Tibial artery (tissue), 4 donors: ENCODE data around the gene SMAD6.
A peak's percentile ranks its signal among the peaks of the same experiment; 100 is the strongest.

Source experiments
- DNase-seq, 2 donors: peaks; one replicate each; pipeline ENCODE4 v3.0.0-alpha.2; 2019
- H3K27ac ChIP-seq, 2 donors: fragments of 200-600 bp; sonication (generic) in 1 of 2; 1 replicate in 1 of 2; 2 replicates in 1 of 2; pipeline ENCODE4 v1.5.1; 2018 to 2019; ENCODE audit warnings: mild to moderate bottlenecking in 1 of 2
- H3K27me3 ChIP-seq, 2 donors: fragments of 200-600 bp; sonication (generic) in 1 of 2; one replicate each; pipeline versions ENCODE4 v1.5.1 to v1.6.0; 2016 to 2019
- H3K36me3 ChIP-seq, 3 donors: fragments of 200-600 bp; sonication (generic) in 2 of 3; one replicate each; pipeline ENCODE4 v1.5.1; 2016 to 2019; ENCODE audit warnings: mild to moderate bottlenecking in 2 of 3
- H3K4me1 ChIP-seq, 4 donors: fragments of 200-600 bp; sonication (generic) in 2 of 4; 1 replicate in 3 of 4; 2 replicates in 1 of 4; pipeline ENCODE4 v1.5.1; 2016 to 2019
- H3K4me3 ChIP-seq, 2 donors: fragments of 200-600 bp; sonication (generic) in 1 of 2; 1 replicate in 1 of 2; 2 replicates in 1 of 2; pipeline ENCODE4 v1.5.1; 2018 to 2019; ENCODE audit warnings: mild to moderate bottlenecking in 2 of 2
- H3K9me3 ChIP-seq, 3 donors: fragments of 200-600 bp; sonication (generic) in 1 of 3; one replicate each; pipeline ENCODE4 v1.5.1; 2016 to 2019
- CTCF ChIP-seq, 2 experiments: fragments of 200-600 bp in 1 of 2; fragments of 450-650 bp in 1 of 2; IDR thresholded peaks; one replicate each; pipeline ENCODE4 v1.5.1; 2017 to 2019; ENCODE audit warnings: antibody characterized with exemption in 2 of 2, mild to moderate bottlenecking in 1 of 2, moderate library complexity in 1 of 2
- intact Hi-C: fragments of 100-400 bp; cut with DNase I; formaldehyde crosslinking; loops from one replicate; pipeline ENCODE4 v1.15.0; 2023; ENCODE audit warnings: low total_unique reads

Gene SMAD6

GRCh38 chr15:66658855-66659254, 43.2 kb upstream of the SMAD6 start:
- no peak for TF ChIP-seq CTCF (IDR thresholded peaks at IDR 0.05)
- H3K27ac ChIP-seq, result no peak overlapping the region
- intact Hi-C loops, result no loop called here

GRCh38 chr15:66659384-66659783, 42.7 kb upstream of the SMAD6 start:
- H3K36me3 ChIP-seq, result no peaks in the 10 kb centered on the region
- no peaks in the 10 kb centered on the region for H3K27me3 ChIP-seq
- no peak for DNase-seq
- no peak for TF ChIP-seq CTCF (IDR thresholded peaks at IDR 0.05)
- no peak overlapping the region for H3K4me3 ChIP-seq
- H3K27ac ChIP-seq, result no peak overlapping the region
- H3K9me3 ChIP-seq, result no peaks in the 10 kb centered on the region
- peaks cover 0 to 12% (median 9%) of the 10 kb centered on the region in 4 donors for H3K4me1 ChIP-seq
- intact Hi-C loops, result no loop called here

More at GRCh38 chr15:66658855-66659254, 43.2 kb upstream of the SMAD6 start:
- Histone ChIP-seq H3K4me3 (no peak overlapping the region), H3K36me3 (no peaks in the 10 kb centered on the region), H3K4me1 (peaks cover 0 to 13% (median 9%) of the 10 kb centered on the region in 4 donors), H3K27me3 (no peaks in the 10 kb centered on the region), H3K9me3 (no peaks in the 10 kb centered on the region)
- no peak for DNase-seq

GRCh38 chr15:66661432-66662096, 40.5 kb upstream of the SMAD6 start:
- Histone ChIP-seq H3K4me1 (no peaks in the 10 kb centered on the region), H3K27ac (no peak overlapping the region), H3K9me3 (no peaks in the 10 kb centered on the region), H3K4me3 (no peak overlapping the region), H3K27me3 (no peaks in the 10 kb centered on the region), H3K36me3 (no peaks in the 10 kb centered on the region)
- peak; percentile 50 to 73 for DNase-seq
- intact Hi-C loops, result no loop called here
- no peak for TF ChIP-seq CTCF (IDR thresholded peaks at IDR 0.05)

GRCh38 chr15:66662522-66662921, 39.5 kb upstream of the SMAD6 start:
- intact Hi-C loops, result no loop called here
- Histone ChIP-seq H3K9me3 (no peaks in the 10 kb centered on the region), H3K36me3 (no peaks in the 10 kb centered on the region), H3K27ac (no peak overlapping the region), H3K4me1 (no peaks in the 10 kb centered on the region), H3K27me3 (no peaks in the 10 kb centered on the region), H3K4me3 (no peak overlapping the region)
- no peak for DNase-seq
- no peak for TF ChIP-seq CTCF (IDR thresholded peaks at IDR 0.05)

DNA sequence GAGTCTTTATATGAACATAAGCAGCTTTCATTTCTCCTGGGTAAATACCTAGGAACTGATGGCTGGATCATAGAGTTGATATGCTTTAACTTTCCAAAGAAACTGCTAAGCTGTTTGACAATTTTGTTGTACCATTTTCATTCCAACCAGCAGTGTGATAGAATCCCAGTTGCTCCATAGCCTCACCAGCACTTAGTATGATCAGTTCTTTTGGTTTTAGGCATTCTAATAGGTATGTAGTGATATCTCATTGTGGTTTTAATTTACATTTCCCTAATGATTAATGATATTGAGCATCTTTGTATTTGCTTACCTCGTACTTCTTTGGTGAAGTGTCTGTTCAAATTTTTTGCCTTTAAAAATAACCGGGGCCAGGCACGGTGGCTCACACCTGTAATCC, 38.4 kb upstream of the SMAD6 start:
- Histone ChIP-seq H3K9me3 (no peaks in the 10 kb centered on the region), H3K4me1 (no peaks in the 10 kb centered on the region), H3K27ac (no peak overlapping the region), H3K4me3 (no peak overlapping the region), H3K27me3 (no peaks in the 10 kb centered on the region), H3K36me3 (no peaks in the 10 kb centered on the region)
- DNase-seq, result no peak
- no peak for TF ChIP-seq CTCF (IDR thresholded peaks at IDR 0.05)
- intact Hi-C loops, result no loop called here

DNA sequence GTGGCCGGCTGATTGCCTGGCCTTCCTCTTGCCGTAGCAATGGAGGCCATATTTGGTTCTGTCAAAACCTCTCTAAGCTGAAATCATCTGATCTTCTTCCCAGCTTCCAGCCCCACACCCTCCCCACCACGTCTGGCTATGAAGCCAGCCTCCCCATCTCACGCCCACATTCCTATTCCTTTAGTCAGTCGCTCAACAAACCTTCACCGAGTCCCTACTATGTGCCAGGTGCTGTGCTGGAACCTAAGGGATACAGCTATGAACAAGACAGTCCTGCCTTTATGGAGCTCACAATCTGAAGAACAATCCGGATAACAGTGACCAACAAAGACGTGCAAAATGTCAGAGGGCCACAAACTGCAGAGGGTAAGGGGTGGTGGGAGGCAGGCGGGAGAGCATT, 31.9 kb upstream of the SMAD6 start:
- Histone ChIP-seq H3K9me3 (no peaks in the 10 kb centered on the region), H3K27ac (no peak overlapping the region), H3K27me3 (no peaks in the 10 kb centered on the region), H3K36me3 (no peaks in the 10 kb centered on the region), H3K4me1 (no peaks in the 10 kb centered on the region), H3K4me3 (no peak overlapping the region)
- intact Hi-C loops, result no loop called here
- TF ChIP-seq CTCF (IDR thresholded peaks at IDR 0.05), result no peak
- DNase-seq, result no peak
